Embryonic facial prominence (tissue), 1 donor: ENCODE results near the gene P2RX5.
A peak's percentile ranks its signal among the peaks of the same experiment; 100 is the strongest.

ENCODE experiments used
- DNase-seq: peaks from one replicate; pipeline ENCODE4 v3.0.0-alpha.2; 2016; ENCODE audit errors: extremely low spot score

The P2RX5 gene

GRCh38 chr17:3657588-3657869 is 38.4 kb downstream of the P2RX5 start:
- DNase-seq = no peak

GRCh38 chr17:3656755-3657587 is 39.0 kb downstream of the P2RX5 start:
- DNase-seq = no peak

- DNase-seq = no peak
Measured at GRCh38 chr17:3656353-3656752, 39.6 kb downstream of the P2RX5 start.

GRCh38 chr17:3655766-3656165 is 40.2 kb downstream of the P2RX5 start:
- DNase-seq = no peak

GRCh38 chr17:3647769-3648555 is 48.0 kb downstream of the P2RX5 start:
- DNase-seq = no peak

GRCh38 chr17:3647251-3647650 is 48.7 kb downstream of the P2RX5 start:
- DNase-seq = no peak

- no peak for DNase-seq
Measured at GRCh38 chr17:3645310-3645709, 50.6 kb downstream of the P2RX5 start.

GRCh38 chr17:3643889-3644349 is 52.0 kb downstream of the P2RX5 start:
- DNase-seq = no peak

- DNase-seq = no peak
Measured at GRCh38 chr17:3641717-3642486, 54.1 kb downstream of the P2RX5 start.

- DNase-seq = no peak
Measured at GRCh38 chr17:3641014-3641413, 54.9 kb downstream of the P2RX5 start.

GRCh38 chr17:3639981-3640596 is 55.9 kb downstream of the P2RX5 start:
- no peak for DNase-seq

GRCh38 chr17:3636908-3637373 is 59.0 kb downstream of the P2RX5 start:
- DNase-seq = no peak

GRCh38 chr17:3636154-3636907 is 59.6 kb downstream of the P2RX5 start, which contains the start of the genes CTNS and SHPK:
CTNS (plus strand) TSS chr17:3636760; CDS start chr17:3640207, 3,447 bp downstream.
SHPK (minus strand) TSS chr17:3636250; CDS start chr17:3636219, 31 bp downstream.
- DNase-seq = peak; percentile 91

- no peak for DNase-seq
Measured at GRCh38 chr17:3635474-3636153, 60.3 kb downstream of the P2RX5 start.

GRCh38 chr17:3632287-3632686 is 63.7 kb downstream of the P2RX5 start:
- DNase-seq = no peak

GRCh38 chr17:3630781-3631180 is 65.2 kb downstream of the P2RX5 start:
- DNase-seq = no peak

GRCh38 chr17:3627769-3628167 is 68.2 kb downstream of the P2RX5 start:
- no peak for DNase-seq

GRCh38 chr17:3626831-3627768 is 68.9 kb downstream of the P2RX5 start:
- no peak for DNase-seq
